ENCODE data around the gene RCC1.

GRCh38 chr1:28501925-28502324 lies 3.9 kb upstream of the RCC1 start:
- TF ChIP-seq CTCF (IDR thresholded peaks at IDR 0.05) (no peak), POLR2A (IDR thresholded peaks at IDR 0.05) (no peak)
